HG02885 (cell line): ENCODE measurements around the gene ZNF165.
"Not testable (repeated sequence)": the region's sequence is repeated elsewhere in the genome, so short reads cannot be mapped to it uniquely, and the experiment has no call there.

ENCODE experiments used
- ATAC-seq: cut with Tn5 transposase; IDR thresholded peaks from one replicate; pipeline ENCODE4 v1.9.1; 2021; ENCODE audit warnings: mild to moderate bottlenecking; ENCODE audit not compliant: unreplicated experiment, poor library complexity

Gene ZNF165

GRCh38 chr6:28080381-28080630, at the start of gene ZNF165:
TSS of gene ZNF165 (plus strand) at chr6:28080568. CDS start at chr6:28085481, 4,913 bp downstream.
- ATAC-seq = peak; percentile 12

DNA sequence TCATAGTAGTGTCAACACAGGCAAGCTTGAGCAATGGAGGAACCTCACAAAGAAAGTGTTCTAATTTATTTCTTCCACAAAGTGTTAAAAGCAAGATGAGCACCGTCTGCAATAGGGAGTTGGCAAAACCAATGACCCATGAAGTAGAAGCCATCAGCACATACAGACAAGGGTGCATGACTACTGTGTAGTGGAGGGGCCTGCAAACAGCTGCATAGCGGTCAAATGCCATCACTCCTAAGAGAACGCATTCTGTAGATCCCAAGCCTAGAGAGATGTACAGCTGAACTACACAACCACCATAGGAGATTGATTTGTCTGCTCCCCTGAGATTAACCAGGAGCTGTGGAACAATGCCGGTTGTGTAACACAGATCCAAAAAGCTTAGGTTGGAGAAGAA, 26.8 kb upstream of the ZNF165 start:
- ATAC-seq = no peak

DNA sequence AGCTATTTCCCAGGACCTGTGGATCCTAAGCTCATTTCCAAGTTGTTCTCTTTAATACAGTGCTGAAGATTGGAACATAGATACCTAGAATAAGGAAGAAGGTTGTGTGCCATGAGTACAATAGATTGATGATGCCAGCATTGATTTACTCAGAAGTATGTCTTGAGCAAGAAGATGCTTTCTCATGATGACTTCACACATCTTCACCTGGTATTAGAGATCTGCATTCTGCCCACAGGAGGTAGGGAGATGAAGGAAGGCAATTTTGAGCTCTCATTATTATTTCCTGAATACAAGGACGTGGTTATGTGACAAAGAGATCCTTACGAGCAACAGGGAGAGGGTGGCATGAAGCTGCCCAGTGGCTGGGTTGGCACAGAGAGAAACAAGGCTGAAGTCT, 20.0 kb upstream of the ZNF165 start:
- no peak for ATAC-seq

DNA sequence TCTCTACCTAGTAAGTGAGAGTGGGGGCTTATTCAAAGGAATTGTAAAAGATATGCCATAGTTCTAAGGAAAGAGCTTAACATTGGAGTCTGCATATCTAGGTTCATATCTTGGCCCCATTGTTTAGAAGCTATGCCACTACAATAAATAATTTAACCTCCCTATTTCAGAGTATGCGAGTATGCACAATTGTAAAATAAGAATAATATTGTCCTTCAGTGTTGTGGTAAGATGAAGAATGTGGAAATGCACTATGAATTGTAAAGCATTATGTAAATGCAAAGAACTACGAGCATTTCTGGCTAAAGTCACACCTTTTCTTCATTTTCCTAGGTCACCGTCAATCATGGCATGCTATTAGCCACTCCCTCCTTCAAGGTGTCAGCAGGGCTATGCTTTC, 16.1 kb upstream of the ZNF165 start:
- ATAC-seq = no peak

GRCh38 chr6:28068067-28068466, 12.3 kb upstream of the ZNF165 start:
- no peak for ATAC-seq

DNA sequence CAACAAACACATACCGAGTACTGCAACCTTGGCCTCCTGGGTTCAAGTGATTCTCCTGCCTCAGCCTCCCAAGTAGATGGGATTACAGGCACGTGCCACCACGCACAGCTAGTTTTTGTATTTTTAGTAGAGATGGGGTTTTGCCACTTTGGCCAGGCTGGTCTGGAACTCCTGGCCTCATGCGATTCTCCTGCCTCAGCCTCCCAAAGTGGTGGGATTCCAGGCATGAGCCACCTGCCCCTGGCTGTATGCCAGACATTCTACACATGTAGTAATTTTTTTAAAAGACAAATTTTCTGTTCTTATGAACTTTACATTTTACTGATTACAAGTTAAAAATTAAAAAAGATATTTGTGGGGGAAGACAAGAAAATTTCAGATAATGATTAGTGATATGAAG, 9.4 kb upstream of the ZNF165 start:
- not testable (repeated sequence) for ATAC-seq

- no peak for ATAC-seq
Observed at GRCh38 chr6:28078050-28078449, 2.3 kb upstream of the ZNF165 start.

DNA sequence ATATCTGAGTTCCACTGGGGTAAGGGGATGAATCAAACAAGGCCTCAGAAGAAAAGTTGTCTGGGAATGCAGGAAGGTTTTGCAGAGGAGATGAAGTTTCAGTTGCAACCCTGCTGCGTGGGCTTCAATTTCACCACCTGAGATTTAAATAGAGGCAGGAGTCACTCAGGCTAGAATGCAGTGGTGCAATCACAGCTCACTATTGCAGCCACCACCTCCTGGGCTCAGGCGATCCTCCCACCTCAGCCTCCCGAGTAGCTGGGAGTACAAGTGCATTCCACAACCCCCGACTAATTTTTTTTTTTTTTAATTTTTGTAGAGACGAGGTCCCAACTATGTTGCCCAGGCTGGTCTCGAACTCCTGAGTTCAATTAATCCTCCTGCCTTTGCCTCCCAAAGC, 1.5 kb upstream of the ZNF165 start:
- ATAC-seq = no peak

GRCh38 chr6:28080631-28081485, 490 bp downstream of the ZNF165 start:
- ATAC-seq = peak; percentile 85

GRCh38 chr6:28081486-28081751, 1.1 kb downstream of the ZNF165 start:
- ATAC-seq = peak; percentile 49

DNA sequence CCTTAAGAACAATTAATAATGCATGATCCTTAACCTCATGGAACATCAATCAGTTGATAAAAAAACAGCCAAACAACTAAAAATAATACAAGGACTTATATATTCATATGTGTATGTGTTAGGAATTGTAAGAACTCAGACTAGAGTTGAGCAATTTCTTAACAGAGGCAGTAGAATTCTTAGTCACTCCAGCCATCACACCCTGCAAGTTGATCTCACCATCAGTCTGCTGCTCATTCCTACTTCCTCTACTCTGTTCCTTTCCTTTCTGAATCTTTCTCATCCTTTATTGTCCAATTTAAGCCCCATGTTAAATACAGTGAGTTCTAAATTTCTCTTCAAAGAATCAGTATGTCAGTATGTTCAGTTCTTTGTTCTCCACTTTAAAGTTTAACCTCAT, 2.6 kb downstream of the ZNF165 start:
- ATAC-seq = no peak

- no peak for ATAC-seq
Observed at GRCh38 chr6:28089054-28089453, 8.7 kb downstream of the ZNF165 start.

DNA sequence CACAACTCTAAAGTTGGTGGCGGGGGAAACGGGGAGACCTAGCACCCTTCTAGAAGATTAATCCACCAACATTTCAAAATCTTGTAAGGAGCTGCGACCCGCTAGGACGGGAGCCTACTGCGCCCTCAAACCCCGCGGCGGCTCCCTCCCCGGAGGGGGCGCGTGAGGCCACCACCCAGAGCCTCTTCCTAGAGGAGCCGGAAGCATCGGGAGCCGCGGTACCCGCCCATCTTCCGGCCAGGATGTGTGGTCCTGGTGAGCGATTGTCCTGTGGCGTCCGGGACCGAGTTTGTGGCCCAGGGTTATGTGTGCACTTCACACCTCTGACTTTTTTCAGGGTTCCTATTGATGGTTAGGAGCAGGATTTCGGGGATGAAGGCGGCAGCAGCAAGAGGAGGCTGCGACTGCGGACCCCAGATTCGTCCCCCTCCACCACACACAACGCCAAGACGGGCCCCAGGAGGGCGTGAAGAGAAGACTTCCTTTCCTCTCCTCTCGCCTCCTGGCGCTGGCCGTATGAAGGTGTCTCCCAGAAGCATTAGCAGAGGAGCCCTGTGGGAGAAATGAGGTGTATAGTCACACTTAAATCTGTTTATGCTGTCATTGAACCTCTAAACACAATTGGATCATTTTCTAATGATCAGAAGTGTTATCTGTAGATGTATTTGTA, 10.7 kb downstream of the ZNF165 start:
- no peak for ATAC-seq

DNA sequence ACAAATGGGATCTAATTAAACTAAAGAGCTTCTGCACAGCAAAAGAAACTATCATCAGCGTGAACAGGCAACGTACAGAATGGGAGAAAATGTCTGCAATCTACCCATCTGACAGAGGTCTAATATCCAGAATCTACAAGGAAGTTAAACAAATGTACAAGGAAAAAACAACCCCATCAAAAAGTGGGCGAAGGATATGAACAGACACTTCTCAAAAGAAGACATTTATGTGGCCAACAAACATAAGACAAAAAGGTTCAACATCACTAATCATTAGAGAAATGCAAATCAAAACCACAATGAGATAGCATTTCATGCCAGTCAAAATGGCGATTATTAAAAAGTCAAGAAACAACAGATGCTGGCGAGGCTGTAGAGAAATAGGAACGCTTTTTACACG, 21.9 kb downstream of the ZNF165 start:
- ATAC-seq = not testable (repeated sequence)

- ATAC-seq = not testable (repeated sequence)
Observed at GRCh38 chr6:28102699-28103098, 22.3 kb downstream of the ZNF165 start.

DNA sequence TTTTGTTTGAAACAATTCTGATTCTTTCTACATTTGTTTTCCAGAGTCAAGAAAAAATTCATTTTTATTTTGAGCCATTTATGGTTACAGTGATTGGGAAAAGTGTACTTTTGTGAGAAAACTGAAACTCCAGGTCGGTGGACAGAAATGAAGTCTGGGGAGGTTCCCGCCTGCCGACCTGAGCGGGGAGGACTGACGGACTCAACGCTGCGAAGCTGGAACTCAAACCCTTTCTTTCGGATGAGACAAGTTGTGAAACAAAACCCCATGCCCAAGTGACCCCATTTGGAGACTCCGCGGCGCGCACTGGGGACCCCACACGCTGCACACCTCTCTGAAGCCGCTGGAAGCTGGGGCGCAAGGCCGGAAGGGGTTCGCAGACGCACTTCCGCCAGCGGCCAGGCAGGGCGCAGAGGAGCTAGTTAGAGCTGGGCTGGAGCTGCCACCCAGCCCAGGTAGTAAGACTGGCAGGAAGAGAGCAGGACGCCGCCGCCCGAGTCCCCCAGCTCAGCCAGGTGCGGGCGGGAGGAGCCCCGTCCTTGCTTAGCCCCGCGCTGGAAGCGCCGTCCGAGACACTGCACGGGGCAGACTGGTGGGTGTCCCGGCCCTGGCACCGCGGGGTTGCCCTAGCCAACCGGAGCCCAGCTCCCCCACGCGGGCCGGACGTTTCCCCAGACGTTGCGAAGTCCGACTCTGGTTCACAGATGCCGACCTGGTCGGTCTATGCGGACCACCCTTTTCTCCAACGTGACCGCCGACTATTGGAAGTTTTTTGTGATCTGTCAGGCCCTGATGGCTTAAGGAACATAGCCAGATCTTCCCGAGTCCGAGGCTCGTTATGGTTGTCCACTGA, 24.2 kb downstream of the ZNF165 start:
- ATAC-seq = peak; percentile 99

DNA sequence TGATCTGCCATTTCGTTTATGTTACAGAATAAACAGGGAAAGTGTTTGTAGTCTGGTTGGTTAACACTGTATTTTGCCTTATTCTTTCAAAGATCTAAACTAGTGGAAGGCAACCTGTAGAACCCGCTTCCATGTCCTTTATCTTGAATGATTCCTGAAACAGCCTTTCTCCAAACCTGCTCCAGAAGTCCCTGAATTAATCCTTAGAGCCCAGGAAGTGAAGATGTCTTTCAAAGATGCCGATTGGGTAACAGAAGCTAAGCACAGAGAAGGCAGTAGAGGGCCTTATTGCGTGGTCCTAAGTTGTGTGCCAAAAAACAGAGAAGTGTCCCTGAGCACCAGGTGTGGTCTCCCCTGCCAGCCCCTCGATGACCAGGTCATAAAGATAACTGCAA, 24.9 kb downstream of the ZNF165 start:
- peak; percentile 36 for ATAC-seq

DNA sequence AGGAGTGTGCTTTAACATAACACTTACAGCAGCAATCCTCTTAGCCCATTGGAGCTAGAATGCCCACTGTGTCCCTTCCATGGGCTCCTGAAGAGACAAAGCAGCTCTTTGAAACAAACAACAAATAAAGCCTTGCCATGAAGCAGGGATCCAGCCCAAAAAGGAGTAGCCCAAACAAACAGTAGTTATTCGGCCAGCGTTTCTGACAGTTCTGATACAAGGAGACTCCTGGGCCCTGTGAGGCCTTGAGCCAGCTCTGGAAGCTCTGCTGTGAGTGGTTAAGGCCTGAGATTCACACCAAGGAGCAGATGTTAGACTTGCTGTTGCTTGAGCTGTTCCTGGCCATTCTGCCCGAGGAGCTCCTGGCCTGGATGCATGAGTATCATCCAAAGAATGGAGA, 27.1 kb downstream of the ZNF165 start:
- ATAC-seq = no peak

DNA sequence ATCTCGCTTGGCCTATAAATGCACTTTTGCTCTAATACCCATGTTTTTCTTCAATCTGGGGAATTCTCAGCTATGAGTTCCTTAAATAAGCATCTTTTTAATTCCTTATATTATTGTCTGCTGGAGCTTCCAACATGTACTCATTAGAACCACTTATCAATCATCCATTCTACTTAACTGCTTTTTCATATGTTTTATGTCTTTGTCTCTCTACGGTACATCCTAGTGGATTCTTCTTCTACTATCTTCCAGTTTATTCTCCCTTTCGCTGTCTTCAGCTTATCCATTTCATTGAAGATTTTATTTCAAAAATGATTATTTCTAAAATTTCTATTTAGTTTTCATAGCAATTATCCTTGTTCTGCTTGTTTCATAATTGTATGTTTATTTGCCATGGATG, 31.6 kb downstream of the ZNF165 start:
- no peak for ATAC-seq

DNA sequence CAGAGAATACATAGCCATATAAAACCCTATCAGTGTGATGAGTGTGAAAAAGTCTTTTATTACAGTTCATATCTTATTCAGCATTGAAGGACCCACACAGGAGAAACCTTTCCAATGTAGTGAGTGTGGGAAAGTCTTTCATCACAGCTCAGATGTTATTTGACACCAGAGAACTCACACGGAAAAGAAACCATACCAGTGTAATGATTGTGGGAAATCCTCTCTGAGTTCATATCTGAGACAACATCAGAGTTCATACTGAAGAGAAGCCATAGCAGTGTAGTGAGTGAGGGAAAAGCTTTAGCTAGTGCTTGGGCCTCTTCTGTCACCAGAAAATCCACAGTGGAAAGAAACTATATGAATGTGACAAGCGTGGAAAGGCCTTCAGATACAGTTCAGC, 35.4 kb downstream of the ZNF165 start:
- ATAC-seq = no peak

DNA sequence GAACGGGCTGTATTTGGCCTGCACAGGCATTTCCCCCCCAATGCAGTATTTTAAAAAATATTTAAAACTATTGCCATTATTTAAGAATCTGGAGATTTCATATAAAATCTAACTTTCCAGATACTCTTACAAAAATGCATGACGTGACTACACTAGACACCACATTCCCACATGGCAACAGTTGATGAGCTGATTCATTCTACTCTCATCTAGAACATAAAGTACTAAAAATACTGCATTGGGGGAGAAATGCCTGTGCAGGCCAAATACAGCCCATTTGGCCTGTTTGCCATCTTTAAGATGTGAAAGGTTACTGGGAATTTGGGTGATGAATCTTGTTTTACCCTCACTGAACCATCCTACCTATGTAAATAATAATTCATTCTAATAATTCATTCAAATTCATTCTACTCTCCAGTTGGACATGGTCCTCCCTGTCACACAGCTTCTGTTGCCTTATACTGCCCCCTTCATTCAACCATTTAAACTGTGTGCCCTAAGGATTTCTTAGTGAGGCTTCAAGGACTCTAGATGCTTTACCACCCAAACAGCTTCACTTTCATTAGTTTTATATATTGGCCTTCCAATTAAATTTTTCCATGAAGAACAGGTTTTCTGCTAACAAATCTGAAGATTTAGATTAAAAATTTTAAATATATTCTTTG, 37.1 kb downstream of the ZNF165 start:
- ATAC-seq = no peak
